CD4-positive, CD25-positive, alpha-beta regulatory T cell (primary cell): ENCODE data around the gene XAGE2. TPM values are rescaled to one million over a fixed set of nuclear protein-coding genes. Genes with fewer than 3 reads are reported as not detected.

Source experiments
- polyA plus RNA-seq, 4 donors: library from polyadenylated mRNA; unstranded; fragments of 300-500 nt; fragmentation: Illumina TruSeq; gene quantifications; one replicate each; pipeline ENCODE4 v1.2.3, GENCODE V29; 2021
- total RNA-seq: library from RNA; stranded (reverse); gene quantifications from one replicate; pipeline ENCODE4 v1.2.3, GENCODE V29; 2022

XAGE2 gene
- total and polyA plus RNA-seq, 5 donors from 2014 or later, result not detected

Other genes starting within 250 kb of the XAGE2 start
- 0.49 TPM for gene MAGED4, start 184.1 kb upstream of the XAGE2 start, total RNA-seq
- 1 to 10 TPM in 1 of 4 donors, under 1 TPM in 2, not detected in 1; 0.31 to 3.8 (median 0.40) TPM for gene MAGED4, start 184.1 kb upstream of the XAGE2 start, polyA plus RNA-seq
- not detected for gene XAGE1A, start 126.8 kb downstream of the XAGE2 start, total RNA-seq
- not detected for gene XAGE1A, start 126.8 kb downstream of the XAGE2 start, polyA plus RNA-seq
- not detected for gene XAGE1B, start 148.0 kb downstream of the XAGE2 start, total RNA-seq
- not detected for gene XAGE1B, start 148.0 kb downstream of the XAGE2 start, polyA plus RNA-seq